HEK293T (cell line): Measurements from ENCODE around the gene RMDN3.

ENCODE experiments used
- CTCF ChIA-PET: fragments of 350-600 bp; formaldehyde crosslinking; extraction: SDS; loops from one replicate; lab custom pipeline; 2021; ENCODE audit warnings: antibody characterized with exemption, inconsistent platforms; lab: Yijun Ruan, JAX
- POLR2A ChIA-PET: fragments of 350-600 bp; formaldehyde crosslinking; extraction: SDS; loops from one replicate; lab custom pipeline; 2020; ENCODE audit warnings: antibody characterized with exemption, inconsistent platforms; lab: Yijun Ruan, JAX
- DNase-seq: peaks from one replicate; pipeline ENCODE4 v3.0.0; 2012; ENCODE audit warnings: mixed read lengths; ENCODE audit errors: extremely low spot score
- ARNT ChIP-seq: fragments of 450-650 bp; IDR thresholded peaks from 2 replicates; pipeline ENCODE4 v1.6.1; 2017; ENCODE audit warnings: mild to moderate bottlenecking
- BHLHE40 ChIP-seq: fragments of 450-650 bp; IDR thresholded peaks from 2 replicates; pipeline ENCODE4 v1.6.1; 2016; ENCODE audit warnings: mild to moderate bottlenecking, moderate library complexity, borderline replicate concordance
- CTBP1 ChIP-seq: fragments of 450-650 bp; IDR thresholded peaks from 2 replicates; pipeline ENCODE4 v1.6.1; 2016; ENCODE audit warnings: borderline replicate concordance
- ELF4 ChIP-seq: fragments of 450-650 bp; IDR thresholded peaks from 2 replicates; pipeline ENCODE4 v1.6.1; 2017; ENCODE audit warnings: antibody characterized with exemption
- FOXA1 ChIP-seq: fragments of 450-650 bp; IDR thresholded peaks from 2 replicates; pipeline ENCODE4 v1.6.1; 2016; ENCODE audit warnings: mild to moderate bottlenecking
- FOXK2 ChIP-seq: fragments of 450-650 bp; IDR thresholded peaks from 2 replicates; pipeline ENCODE4 v1.6.1; 2016; ENCODE audit warnings: mild to moderate bottlenecking
- FOXM1 ChIP-seq: fragments of 450-650 bp; IDR thresholded peaks from 2 replicates; pipeline ENCODE4 v1.6.1; 2017; ENCODE audit warnings: mild to moderate bottlenecking, borderline replicate concordance
- HDGF ChIP-seq: fragments of 450-650 bp; IDR thresholded peaks from 2 replicates; pipeline ENCODE4 v1.6.1; 2017; ENCODE audit warnings: antibody characterized with exemption, borderline replicate concordance
- L3MBTL2 ChIP-seq: fragments of 450-650 bp; conservative IDR thresholded peaks from 2 replicates; pipeline ENCODE4 v1.6.1; 2016; ENCODE audit warnings: mild to moderate bottlenecking
- LEF1 ChIP-seq: fragments of 450-650 bp; IDR thresholded peaks from 2 replicates; pipeline ENCODE4 v1.6.1; 2017; ENCODE audit warnings: mild to moderate bottlenecking, borderline replicate concordance
- NFRKB ChIP-seq: fragments of 450-650 bp; IDR thresholded peaks from 2 replicates; pipeline ENCODE4 v1.6.1; 2016; ENCODE audit warnings: mild to moderate bottlenecking, moderate library complexity
- PKNOX1 ChIP-seq: fragments of 450-650 bp; IDR thresholded peaks from 2 replicates; pipeline ENCODE4 v1.6.1; 2016
- SP1 ChIP-seq: fragments of 450-650 bp; IDR thresholded peaks from 2 replicates; pipeline ENCODE4 v1.6.1; 2017
- SUZ12 ChIP-seq: fragments of 450-650 bp; IDR thresholded peaks from 2 replicates; pipeline ENCODE4 v1.6.1; 2016; ENCODE audit warnings: mild to moderate bottlenecking
- TARDBP ChIP-seq: fragments of 450-650 bp; IDR thresholded peaks from 2 replicates; pipeline ENCODE4 v1.6.1; 2016
- ZNF384 ChIP-seq: fragments of 450-650 bp; IDR thresholded peaks from 2 replicates; pipeline ENCODE4 v1.6.1; 2016

Gene RMDN3

GRCh38 chr15:40775740-40776536, 20.9 kb upstream of the RMDN3 start:
- no peak for DNase-seq
- TF ChIP-seq HDGF (no peak), ZNF384 (no peak), SUZ12 (no peak), PKNOX1 (no peak), FOXA1 (no peak), ARNT (no peak), SP1 (no peak), TARDBP (no peak), FOXK2 (no peak), FOXM1 (no peak), NFRKB (no peak), LEF1 (no peak), BHLHE40 (no peak)
- ChIA-PET CTCF (interaction anchor here (0.7 kb wide), 2 partner anchors 11 to 116 kb away, joined by 4 read pairs; no protein-coding TSS in a partner anchor), POLR2A (interaction anchor here (0.8 kb wide), 1 partner anchor 31 kb away, joined by 3 read pairs; the partner anchor contains the start of genes DNAJC17 and ZFYVE19)

- CTCF ChIA-PET = no interaction called here
- POLR2A ChIA-PET = no interaction called here
- DNase-seq = no peak
- TF ChIP-seq L3MBTL2 (no peak), BHLHE40 (no peak), NFRKB (no peak), FOXK2 (no peak), CTBP1 (no peak), FOXA1 (no peak), LEF1 (no peak), ARNT (no peak), PKNOX1 (no peak), ELF4 (no peak), FOXM1 (no peak)
Observed at GRCh38 chr15:40775007-40775406, 20.0 kb upstream of the RMDN3 start.

GRCh38 chr15:40773902-40774301, 18.8 kb upstream of the RMDN3 start:
- CTCF ChIA-PET = no interaction called here
- POLR2A ChIA-PET = no interaction called here
- TF ChIP-seq ZNF384 (no peak), FOXM1 (no peak), SUZ12 (no peak), HDGF (no peak), NFRKB (no peak), LEF1 (no peak)
- DNase-seq = no peak

GRCh38 chr15:40773496-40773895, 18.4 kb upstream of the RMDN3 start:
- TF ChIP-seq FOXM1 (no peak), FOXA1 (no peak), ARNT (no peak)
- no peak for DNase-seq
- ChIA-PET POLR2A (no interaction called here), CTCF (no interaction called here)

GRCh38 chr15:40772014-40772413, 17.0 kb upstream of the RMDN3 start:
- ChIA-PET CTCF (no interaction called here), POLR2A (no interaction called here)
- TF ChIP-seq ELF4 = no peak
- TF ChIP-seq SUZ12 = no peak
- TF ChIP-seq ARNT = no peak
- no peak for TF ChIP-seq BHLHE40
- no peak for TF ChIP-seq PKNOX1
- no peak for TF ChIP-seq FOXK2
- no peak for TF ChIP-seq L3MBTL2
- DNase-seq = no peak

GRCh38 chr15:40771242-40771641, 16.2 kb upstream of the RMDN3 start:
- DNase-seq = no peak
- no peak for TF ChIP-seq HDGF
- POLR2A ChIA-PET = no interaction called here
- CTCF ChIA-PET = no interaction called here

- ChIA-PET CTCF (interaction anchor here (1.2 kb wide), 1 partner anchor 12 kb away, joined by 3 read pairs; no protein-coding TSS in a partner anchor), POLR2A (no interaction called here)
- TF ChIP-seq FOXM1 = no peak
- TF ChIP-seq SP1 = no peak
- TF ChIP-seq NFRKB = no peak
- no peak for TF ChIP-seq ARNT
- no peak for TF ChIP-seq LEF1
- TF ChIP-seq L3MBTL2 = no peak
- TF ChIP-seq TARDBP = no peak
- TF ChIP-seq FOXA1 = no peak
- TF ChIP-seq HDGF = no peak
- TF ChIP-seq ZNF384 = no peak
- no peak for TF ChIP-seq PKNOX1
- no peak for TF ChIP-seq ELF4
- no peak for TF ChIP-seq BHLHE40
- no peak for TF ChIP-seq FOXK2
- no peak for DNase-seq
Observed at GRCh38 chr15:40770147-40770721, 15.2 kb upstream of the RMDN3 start.
